Measurements from ENCODE around the gene JOSD1. TPM values are rescaled to one million over a fixed set of nuclear protein-coding genes. Genes with fewer than 3 reads are reported as not detected.

JOSD1 gene
- total RNA-seq (205 TPM), polyA plus RNA-seq (10 to 100 TPM in 2 of 4 donors, 1 to 10 TPM in 2; 8.7 to 12.5 (median 10.2) TPM)

GRCh38 chr22:38700789-38701628 is at the start of gene JOSD1:
Gene JOSD1, minus strand, starts transcription at chr22:38700943. Its CDS starts 956 bp downstream, at chr22:38699987.
- H3K27ac Mint-ChIP-seq: peak within 1 kb of the TSS; percentile 99 to 100 (median 99)
- Histone ChIP-seq H3K27me3 (ENCODE audit: control insufficient read depth, insufficient read depth, low read length) (no peaks in the 10 kb centered on the region), H3K27ac (ENCODE audit: insufficient read depth, low read length, poor library complexity, severe bottlenecking) (peak within 1 kb of the TSS; percentile 97), H3K4me1 (ENCODE audit: control insufficient read depth, insufficient read depth, low read length, poor library complexity, severe bottlenecking) (peaks cover 66% of the 10 kb centered on the region), H3K4me3 (ENCODE audit: low read depth, low read length) (peak within 1 kb of the TSS; percentile 90), H3K9me3 (ENCODE audit: control insufficient read depth in 2 of 2, low read length in 2 of 2) (no peaks in the 10 kb centered on the region), H3K36me3 (ENCODE audit: control insufficient read depth, insufficient read depth, low read length) (no peaks in the 10 kb centered on the region)
- peak within 1 kb of the TSS; percentile 94 to 98 (median 97) for H3K4me3 Mint-ChIP-seq
- ATAC-seq (ENCODE audit: low read depth in 2 of 2) (peak; percentile 27 to 35), DNase-seq (peak; percentile 97 to 99 (median 98))
- H3K27me3 Mint-ChIP-seq: peaks cover 4% of the 10 kb centered on the region
- peaks cover 31 to 66% (median 43%) of the 10 kb centered on the region in 4 donors for H3K4me1 Mint-ChIP-seq
- peaks cover 5% of the 10 kb centered on the region for H3K36me3 Mint-ChIP-seq
- H3K9me3 Mint-ChIP-seq: no peaks in the 10 kb centered on the region

GRCh38 chr22:38750104-38750503 is 49.4 kb upstream of the JOSD1 start:
- Mint-ChIP-seq H3K4me1 (peaks cover 9 to 70% (median 27%) of the 10 kb centered on the region in 4 donors), H3K27ac (peak overlapping the region; percentile 75 to 98 (median 76)), H3K27me3 (no peaks in the 10 kb centered on the region), H3K9me3 (peaks cover 0 to 2% (median 0%) of the 10 kb centered on the region in 7 donors), H3K36me3 (peaks cover 46% of the 10 kb centered on the region), H3K4me3 (peak overlapping the region; percentile 7 to 56 (median 40))
- Histone ChIP-seq H3K27me3 (ENCODE audit: control insufficient read depth, insufficient read depth, low read length) (no peaks in the 10 kb centered on the region), H3K4me3 (ENCODE audit: low read depth, low read length) (no peak overlapping the region), H3K9me3 (ENCODE audit: control insufficient read depth in 2 of 2, low read length in 2 of 2) (no peaks in the 10 kb centered on the region), H3K4me1 (ENCODE audit: control insufficient read depth, insufficient read depth, low read length, poor library complexity, severe bottlenecking) (peaks cover 52% of the 10 kb centered on the region), H3K36me3 (ENCODE audit: control insufficient read depth, insufficient read depth, low read length) (peaks cover 73% of the 10 kb centered on the region), H3K27ac (ENCODE audit: insufficient read depth, low read length, poor library complexity, severe bottlenecking) (peak overlapping the region; percentile 82)
- no peak for DNase-seq
- ATAC-seq (ENCODE audit: low read depth in 2 of 2): no peak

- Histone ChIP-seq H3K4me3 (ENCODE audit: low read depth, low read length) (no peak overlapping the region), H3K27ac (ENCODE audit: insufficient read depth, low read length, poor library complexity, severe bottlenecking) (peak overlapping the region; percentile 14), H3K36me3 (ENCODE audit: control insufficient read depth, insufficient read depth, low read length) (peaks cover 87% of the 10 kb centered on the region), H3K9me3 (ENCODE audit: control insufficient read depth in 2 of 2, low read length in 2 of 2) (no peaks in the 10 kb centered on the region), H3K27me3 (ENCODE audit: control insufficient read depth, insufficient read depth, low read length) (no peaks in the 10 kb centered on the region), H3K4me1 (ENCODE audit: control insufficient read depth, insufficient read depth, low read length, poor library complexity, severe bottlenecking) (peaks cover 42% of the 10 kb centered on the region)
- H3K4me1 Mint-ChIP-seq: peaks cover 9 to 72% (median 21%) of the 10 kb centered on the region in 4 donors
- DNase-seq (no peak), ATAC-seq (ENCODE audit: low read depth in 2 of 2) (no peak)
- peak overlapping the region in 1 of 4 donors; percentile 56 for H3K4me3 Mint-ChIP-seq
- H3K27ac Mint-ChIP-seq: peak overlapping the region; percentile 58 to 83 (median 82)
- H3K27me3 Mint-ChIP-seq: no peaks in the 10 kb centered on the region
- peaks cover 46% of the 10 kb centered on the region for H3K36me3 Mint-ChIP-seq
- H3K9me3 Mint-ChIP-seq: no peaks in the 10 kb centered on the region
Observed at GRCh38 chr22:38748487-38749136, 47.9 kb upstream of the JOSD1 start.

GRCh38 chr22:38745676-38746460 is 45.1 kb upstream of the JOSD1 start:
- Mint-ChIP-seq H3K9me3 (no peaks in the 10 kb centered on the region), H3K27ac (peak overlapping the region in 1 of 3 donors; percentile 81), H3K36me3 (peaks cover 34% of the 10 kb centered on the region), H3K4me1 (peaks cover 4 to 55% (median 9%) of the 10 kb centered on the region in 4 donors), H3K27me3 (no peaks in the 10 kb centered on the region), H3K4me3 (peak overlapping the region in 1 of 4 donors; percentile 38)
- ATAC-seq (ENCODE audit: low read depth in 2 of 2) (no peak), DNase-seq (no peak)
- no peaks in the 10 kb centered on the region for H3K27me3 ChIP-seq (ENCODE audit: control insufficient read depth, insufficient read depth, low read length)
- H3K9me3 ChIP-seq (ENCODE audit: control insufficient read depth in 2 of 2, low read length in 2 of 2): no peaks in the 10 kb centered on the region
- peaks cover 96% of the 10 kb centered on the region for H3K36me3 ChIP-seq (ENCODE audit: control insufficient read depth, insufficient read depth, low read length)
- peaks cover 20% of the 10 kb centered on the region for H3K4me1 ChIP-seq (ENCODE audit: control insufficient read depth, insufficient read depth, low read length, poor library complexity, severe bottlenecking)
- no peak overlapping the region for H3K4me3 ChIP-seq (ENCODE audit: low read depth, low read length)
- H3K27ac ChIP-seq (ENCODE audit: insufficient read depth, low read length, poor library complexity, severe bottlenecking): no peak overlapping the region

GRCh38 chr22:38744981-38745380 is 44.2 kb upstream of the JOSD1 start:
- no peak overlapping the region for H3K27ac ChIP-seq (ENCODE audit: insufficient read depth, low read length, poor library complexity, severe bottlenecking)

GRCh38 chr22:38742176-38742942 is 41.6 kb upstream of the JOSD1 start:
- Histone ChIP-seq H3K4me1 (ENCODE audit: control insufficient read depth, insufficient read depth, low read length, poor library complexity, severe bottlenecking) (peaks cover 11% of the 10 kb centered on the region), H3K27me3 (ENCODE audit: control insufficient read depth, insufficient read depth, low read length) (no peaks in the 10 kb centered on the region), H3K9me3 (ENCODE audit: control insufficient read depth in 2 of 2, low read length in 2 of 2) (no peaks in the 10 kb centered on the region), H3K4me3 (ENCODE audit: low read depth, low read length) (no peak overlapping the region), H3K27ac (ENCODE audit: insufficient read depth, low read length, poor library complexity, severe bottlenecking) (no peak overlapping the region), H3K36me3 (ENCODE audit: control insufficient read depth, insufficient read depth, low read length) (peaks cover 98% of the 10 kb centered on the region)
- ATAC-seq (ENCODE audit: low read depth in 2 of 2): no peak
- Mint-ChIP-seq H3K27ac (peak overlapping the region in 2 of 3 donors; percentile 32 to 84), H3K4me3 (no peak overlapping the region), H3K9me3 (no peaks in the 10 kb centered on the region), H3K4me1 (peaks cover 2 to 45% (median 12%) of the 10 kb centered on the region in 4 donors), H3K36me3 (peaks cover 25% of the 10 kb centered on the region), H3K27me3 (no peaks in the 10 kb centered on the region)
- DNase-seq: no peak

More at GRCh38 chr22:38744981-38745380, 44.2 kb upstream of the JOSD1 start:
- no peak for DNase-seq
- no peak for ATAC-seq (ENCODE audit: low read depth in 2 of 2)
- Histone ChIP-seq H3K4me1 (ENCODE audit: control insufficient read depth, insufficient read depth, low read length, poor library complexity, severe bottlenecking) (peaks cover 11% of the 10 kb centered on the region), H3K4me3 (ENCODE audit: low read depth, low read length) (no peak overlapping the region), H3K9me3 (ENCODE audit: control insufficient read depth in 2 of 2, low read length in 2 of 2) (no peaks in the 10 kb centered on the region), H3K36me3 (ENCODE audit: control insufficient read depth, insufficient read depth, low read length) (peaks cover 97% of the 10 kb centered on the region), H3K27me3 (ENCODE audit: control insufficient read depth, insufficient read depth, low read length) (no peaks in the 10 kb centered on the region)
- peak overlapping the region; percentile 71 to 93 (median 81) for H3K27ac Mint-ChIP-seq
- H3K9me3 Mint-ChIP-seq: no peaks in the 10 kb centered on the region
- H3K36me3 Mint-ChIP-seq: peaks cover 29% of the 10 kb centered on the region
- peaks cover 4 to 49% (median 8%) of the 10 kb centered on the region in 4 donors for H3K4me1 Mint-ChIP-seq
- H3K4me3 Mint-ChIP-seq: peak overlapping the region in 2 of 4 donors; percentile 13 to 38
- no peaks in the 10 kb centered on the region for H3K27me3 Mint-ChIP-seq

Data from CD4-positive, CD25-positive, alpha-beta regulatory T cell (primary cell).